GM10266 (cell line): ENCODE data around the gene STIM2.

Experiments
- DNase-seq: peaks from one replicate; pipeline ENCODE4 v3.0.0; 2012; ENCODE audit errors: extremely low spot score
- TF ChIP-seq, protein P1 (sequence below): IDR thresholded peaks from 2 replicates; pipeline ENCODE4 v1.5.1; 2012; ENCODE audit warnings: mild to moderate bottlenecking, low read depth; ENCODE audit not compliant: control insufficient read depth, insufficient read depth; ENCODE audit errors: missing control alignments

The STIM2 gene

DNA sequence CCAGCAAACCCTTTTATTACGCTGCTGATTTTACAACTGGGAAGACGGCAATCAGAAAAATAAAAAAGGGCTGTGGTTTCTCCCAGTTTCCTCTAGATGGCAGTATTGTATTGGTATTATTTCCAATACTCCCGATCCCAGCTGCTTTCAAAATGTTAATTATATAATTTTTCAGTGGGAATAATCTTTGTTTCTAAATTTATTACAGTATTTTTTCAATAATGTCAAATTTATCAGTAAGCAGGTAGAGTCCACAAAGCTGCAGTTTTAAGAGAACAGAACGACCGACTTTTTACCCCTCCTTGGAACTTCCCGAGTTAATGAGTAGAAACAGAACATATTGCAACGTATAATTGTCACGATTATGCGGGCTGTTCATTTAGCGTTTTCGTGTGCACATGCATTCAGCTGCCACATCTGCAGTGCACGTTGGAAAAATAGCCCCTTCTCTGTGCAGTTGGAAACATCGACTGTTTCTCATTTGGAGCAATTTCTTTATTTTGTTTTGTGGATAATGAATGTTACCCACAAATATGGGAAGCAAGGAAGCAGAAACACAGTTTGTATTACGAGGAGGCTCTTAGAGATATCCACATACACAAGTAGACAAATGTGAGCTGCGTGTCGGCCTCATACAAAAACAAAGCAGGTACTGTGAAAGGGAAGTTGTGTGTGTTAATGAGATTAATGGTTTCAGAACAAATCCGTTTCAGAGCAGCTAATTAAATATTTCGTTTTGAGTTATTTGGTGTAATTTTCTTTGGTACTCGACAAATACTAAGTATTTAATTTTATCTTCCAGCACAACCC is 188.0 kb downstream of the STIM2 start:
- DNase-seq = peak; percentile 37
- TF ChIP-seq, protein P1, sequence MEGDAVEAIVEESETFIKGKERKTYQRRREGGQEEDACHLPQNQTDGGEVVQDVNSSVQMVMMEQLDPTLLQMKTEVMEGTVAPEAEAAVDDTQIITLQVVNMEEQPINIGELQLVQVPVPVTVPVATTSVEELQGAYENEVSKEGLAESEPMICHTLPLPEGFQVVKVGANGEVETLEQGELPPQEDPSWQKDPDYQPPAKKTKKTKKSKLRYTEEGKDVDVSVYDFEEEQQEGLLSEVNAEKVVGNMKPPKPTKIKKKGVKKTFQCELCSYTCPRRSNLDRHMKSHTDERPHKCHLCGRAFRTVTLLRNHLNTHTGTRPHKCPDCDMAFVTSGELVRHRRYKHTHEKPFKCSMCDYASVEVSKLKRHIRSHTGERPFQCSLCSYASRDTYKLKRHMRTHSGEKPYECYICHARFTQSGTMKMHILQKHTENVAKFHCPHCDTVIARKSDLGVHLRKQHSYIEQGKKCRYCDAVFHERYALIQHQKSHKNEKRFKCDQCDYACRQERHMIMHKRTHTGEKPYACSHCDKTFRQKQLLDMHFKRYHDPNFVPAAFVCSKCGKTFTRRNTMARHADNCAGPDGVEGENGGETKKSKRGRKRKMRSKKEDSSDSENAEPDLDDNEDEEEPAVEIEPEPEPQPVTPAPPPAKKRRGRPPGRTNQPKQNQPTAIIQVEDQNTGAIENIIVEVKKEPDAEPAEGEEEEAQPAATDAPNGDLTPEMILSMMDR = peak; percentile 47

DNA sequence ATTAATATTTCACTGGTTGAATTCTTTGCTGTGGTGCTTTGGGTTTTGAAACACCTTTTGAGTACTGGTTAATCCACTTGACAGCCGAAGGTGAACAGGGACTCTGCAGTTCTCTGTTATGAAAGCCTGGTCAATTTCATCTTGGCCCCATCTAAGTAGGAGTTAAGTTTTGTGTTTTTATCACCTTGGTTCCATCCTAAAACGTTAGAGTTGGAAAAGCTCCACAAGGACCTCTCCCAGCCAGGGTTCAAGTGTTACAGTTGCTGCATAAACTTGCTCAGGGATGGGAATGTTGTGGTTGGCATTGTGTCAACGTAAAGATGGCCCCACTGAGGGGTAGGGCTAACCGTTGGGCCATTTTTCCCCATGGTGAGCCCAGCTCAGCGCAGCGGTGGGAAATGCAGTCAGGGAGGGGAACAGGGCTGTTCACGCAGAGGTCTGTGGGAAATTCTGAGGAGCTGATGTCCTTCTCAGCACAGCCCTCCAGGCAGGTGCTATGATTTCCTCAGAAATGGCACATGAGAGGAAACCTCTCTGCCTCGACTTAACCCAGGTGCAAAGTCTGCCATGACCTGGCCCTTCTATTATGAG is 188.7 kb downstream of the STIM2 start:
- no peak for DNase-seq
- TF ChIP-seq, protein P1 = no peak

DNA sequence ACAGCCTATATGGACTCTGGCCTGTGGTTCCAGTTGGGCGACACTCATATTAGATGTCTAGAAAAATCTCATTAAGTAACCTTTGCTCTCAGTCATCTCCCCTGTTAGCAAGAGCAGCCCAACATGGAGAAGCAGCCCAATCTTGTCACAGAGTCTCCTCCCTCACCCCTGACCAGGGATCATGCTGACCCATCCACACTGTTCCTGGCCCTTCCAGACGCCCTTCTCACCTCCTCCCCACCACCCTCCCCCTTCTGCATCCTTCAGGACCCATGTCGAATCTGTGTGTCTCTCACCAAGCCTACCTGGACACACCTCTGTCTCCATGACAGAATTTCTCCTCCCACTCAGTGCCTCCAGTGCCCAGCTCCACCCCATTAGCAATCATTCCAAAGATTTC is 190.1 kb downstream of the STIM2 start:
- TF ChIP-seq, protein P1 = no peak
- no peak for DNase-seq

DNA sequence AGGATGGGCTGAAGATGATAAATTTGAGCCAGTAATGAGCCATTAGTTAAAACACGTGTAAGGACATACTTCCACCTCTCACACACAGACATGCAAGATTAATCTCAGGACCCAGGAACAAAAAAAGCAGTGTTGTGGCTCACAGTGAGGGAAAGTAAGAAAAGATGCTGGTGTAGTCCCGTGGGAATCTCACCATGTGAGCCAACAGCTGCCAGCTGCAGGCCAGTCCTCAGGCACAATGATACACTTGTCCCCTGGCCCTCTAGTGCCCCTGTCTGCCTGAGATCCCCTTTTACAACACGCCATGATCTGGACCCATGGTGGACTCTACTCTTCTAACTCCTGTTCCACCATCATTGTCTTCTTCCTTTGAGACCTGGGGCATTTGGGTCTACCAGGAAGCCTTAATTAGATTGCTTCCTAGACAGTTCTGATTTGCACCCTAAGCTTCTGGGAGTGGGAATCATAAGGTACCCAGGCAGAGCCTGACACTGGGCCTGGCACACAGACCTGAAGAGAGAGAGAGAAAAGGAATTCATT is 194.7 kb downstream of the STIM2 start:
- TF ChIP-seq, protein P1 = no peak
- DNase-seq = no peak

DNA sequence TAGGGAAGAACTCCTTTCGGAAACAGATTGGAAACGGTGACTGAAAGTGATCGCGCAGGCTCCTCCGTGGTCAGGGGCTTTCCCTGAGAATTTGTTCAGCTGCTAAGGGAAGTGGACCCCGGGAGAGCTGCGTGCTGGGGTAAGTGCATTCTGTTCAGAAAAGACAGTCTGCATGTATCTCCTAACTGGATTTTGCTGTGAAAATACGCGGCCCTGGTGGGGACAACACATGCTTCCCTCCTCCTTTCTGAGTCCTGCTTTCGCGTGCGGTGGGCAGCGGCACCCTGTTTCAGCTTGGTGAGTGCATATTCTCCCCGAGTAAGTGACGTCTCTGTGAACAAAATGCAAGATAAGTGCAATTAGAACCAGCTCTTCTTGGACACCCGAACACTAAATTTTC is 195.6 kb downstream of the STIM2 start:
- DNase-seq = no peak
- TF ChIP-seq, protein P1 = no peak

DNA sequence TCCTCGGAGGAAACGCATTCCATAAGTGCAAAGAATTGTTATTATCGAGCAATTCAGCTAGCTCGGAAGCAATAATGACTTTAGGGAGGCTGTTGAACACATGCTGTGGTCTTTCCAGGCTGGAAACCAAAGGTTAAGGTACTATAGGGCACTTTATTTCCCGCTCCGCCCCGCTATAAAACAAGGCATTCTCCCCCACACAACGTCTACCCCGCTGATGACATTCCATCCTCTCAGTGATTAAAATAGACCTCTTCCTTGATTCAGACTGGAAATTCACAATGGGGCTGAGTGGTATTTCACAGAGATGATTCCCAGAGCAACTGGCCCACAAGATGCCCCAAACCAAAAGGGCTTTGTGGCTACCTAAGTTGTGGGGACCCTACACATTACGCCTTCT is 196.4 kb downstream of the STIM2 start:
- TF ChIP-seq, protein P1 = no peak
- no peak for DNase-seq

DNA sequence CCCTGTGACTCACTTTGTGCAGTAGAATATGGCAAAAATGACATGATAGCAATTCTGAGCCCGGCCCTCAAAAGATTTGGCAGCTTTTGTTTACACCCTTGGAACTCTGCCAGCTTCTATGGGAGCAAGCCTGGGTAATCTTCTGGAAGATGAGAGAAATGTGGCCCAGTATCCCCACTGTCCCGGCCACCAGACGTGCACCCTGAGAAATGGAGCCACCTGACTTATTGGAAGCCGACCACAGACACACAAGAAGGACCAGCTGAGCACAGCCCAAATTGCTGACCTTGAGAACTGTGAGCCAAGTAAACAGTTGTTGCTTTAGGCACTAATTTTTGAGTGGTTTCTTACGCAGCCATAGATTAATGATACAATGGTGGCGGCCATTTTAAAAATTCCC is 197.0 kb downstream of the STIM2 start:
- DNase-seq = no peak
- TF ChIP-seq, protein P1 = no peak
